ENCODE measurements around the gene TSSK3.

DNA sequence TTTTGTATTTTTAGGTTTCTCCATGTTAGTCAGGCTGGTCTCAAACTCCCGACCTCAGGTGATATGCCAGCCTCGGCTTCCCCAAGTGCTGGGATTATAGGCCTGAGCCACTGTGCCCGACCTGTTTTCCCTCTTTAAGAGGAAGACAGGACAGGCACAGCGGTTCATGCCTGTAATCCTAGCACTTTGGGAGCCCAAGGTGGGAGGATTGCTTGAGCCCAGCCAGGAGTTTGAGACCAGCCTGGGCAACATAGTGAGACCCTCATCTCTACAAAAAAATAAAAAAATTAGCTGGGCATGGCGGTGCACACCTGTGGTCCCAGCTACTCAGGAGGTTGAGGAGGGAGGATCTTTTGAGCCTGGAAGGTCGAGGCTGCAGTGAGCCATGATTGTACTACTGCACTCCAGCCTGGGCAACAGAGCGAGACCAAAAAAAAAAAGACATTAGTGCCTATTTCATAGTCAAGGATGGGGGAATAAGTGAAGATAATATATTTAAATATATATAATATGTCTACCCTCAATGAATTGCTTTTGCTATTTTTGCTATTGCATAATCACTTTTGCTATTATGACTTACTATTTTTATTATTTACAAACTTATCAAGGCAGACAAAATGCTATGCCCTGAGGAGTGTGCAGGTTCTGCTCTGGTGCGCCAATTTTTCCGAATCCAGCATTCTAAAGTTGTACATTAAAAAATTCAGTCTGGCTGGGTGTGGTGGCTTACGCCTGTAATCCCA, 44.0 kb upstream of the TSSK3 start:
- TF ChIP-seq POLR2A (IDR thresholded peaks at IDR 0.05) (no peak), CTCF (IDR thresholded peaks at IDR 0.05 in 4 of 5, conservative IDR thresholded peaks at IDR 0.05 in 1 of 5) (no peak)

Measured in gastrocnemius medialis (tissue), 4 donors.